Measurements from ENCODE around the gene COL4A2. TPM values are rescaled to one million over a fixed set of nuclear protein-coding genes. Genes with fewer than 3 reads are reported as not detected.

Gene COL4A2
- total and polyA plus RNA-seq, 8 donors: 18.4 to 130 (median 43.8) TPM

GRCh38 chr13:110539894-110540293 is 232.8 kb downstream of the COL4A2 start:
- H3K9me3 ChIP-seq: no peaks in the 10 kb centered on the region
- peaks cover 37 to 58% (median 50%) of the 10 kb centered on the region in 3 donors for H3K4me1 ChIP-seq
- no peak overlapping the region for H3K4me3 ChIP-seq
- H3K36me3 ChIP-seq: no peaks in the 10 kb centered on the region
- FAIRE-seq: no peak
- WGBS, 2 donors: 69 to 75% methylated on average over 5 of the region's 5 CpGs
- H3K27ac ChIP-seq: peak overlapping the region in 1 of 4 donors; percentile 27
- intact Hi-C loops (cut with DNase I): no loop called here
- DNase-seq: no peak
- no peak for ATAC-seq
- no peak for TF ChIP-seq CTCF (IDR thresholded peaks at IDR 0.05)
- H3K27me3 ChIP-seq: no peaks in the 10 kb centered on the region

- Histone ChIP-seq H3K9me3 (no peaks in the 10 kb centered on the region), H3K27me3 (no peaks in the 10 kb centered on the region), H3K27ac (peak overlapping the region; percentile 49 to 77 (median 58)), H3K4me3 (no peak overlapping the region), H3K36me3 (no peaks in the 10 kb centered on the region), H3K4me1 (peaks cover 37 to 65% (median 50%) of the 10 kb centered on the region in 3 donors)
- intact Hi-C loops (cut with DNase I): no loop called here
- 36 to 40% methylated on average over 15 of the region's 15 CpGs for WGBS, 2 donors
- FAIRE-seq (no peak), DNase-seq (no peak), ATAC-seq (peak; percentile 31 to 79 (median 62))
- TF ChIP-seq CTCF (IDR thresholded peaks at IDR 0.05): no peak
Observed at GRCh38 chr13:110540871-110541525, 233.9 kb downstream of the COL4A2 start.

GRCh38 chr13:110541526-110541920 is 234.4 kb downstream of the COL4A2 start:
- ATAC-seq: peak; percentile 24 to 53 (median 41)
- no peak for FAIRE-seq
- no peak for TF ChIP-seq CTCF (IDR thresholded peaks at IDR 0.05)
- H3K27me3 ChIP-seq: no peaks in the 10 kb centered on the region
- 28 to 34% methylated on average over 4 of the region's 4 CpGs for WGBS, 2 donors
- DNase-seq: no peak
- H3K27ac ChIP-seq: peak overlapping the region; percentile 49 to 77 (median 58)
- intact Hi-C loops (cut with DNase I): no loop called here
- H3K36me3 ChIP-seq: no peaks in the 10 kb centered on the region
- peaks cover 37 to 70% (median 50%) of the 10 kb centered on the region in 3 donors for H3K4me1 ChIP-seq
- no peak overlapping the region for H3K4me3 ChIP-seq
- H3K9me3 ChIP-seq: no peaks in the 10 kb centered on the region

- FAIRE-seq (no peak), DNase-seq (no peak), ATAC-seq (no peak)
- H3K27ac ChIP-seq: peak overlapping the region in 2 of 4 donors; percentile 54 to 77
- no peaks in the 10 kb centered on the region for H3K9me3 ChIP-seq
- no peaks in the 10 kb centered on the region for H3K27me3 ChIP-seq
- intact Hi-C loops (cut with DNase I): no loop called here
- no peak for TF ChIP-seq CTCF (IDR thresholded peaks at IDR 0.05)
- WGBS, 2 donors: 60 to 65% methylated on average over 6 of the region's 6 CpGs
- no peak overlapping the region for H3K4me3 ChIP-seq
- no peaks in the 10 kb centered on the region for H3K36me3 ChIP-seq
- H3K4me1 ChIP-seq: peaks cover 39 to 78% (median 53%) of the 10 kb centered on the region in 3 donors
Observed at GRCh38 chr13:110542169-110542796, 235.2 kb downstream of the COL4A2 start.

GRCh38 chr13:110546378-110546777 is 239.3 kb downstream of the COL4A2 start:
- intact Hi-C loops (cut with DNase I): no loop called here
- no peaks in the 10 kb centered on the region for H3K36me3 ChIP-seq
- peak overlapping the region in 2 of 4 donors; percentile 50 to 63 for H3K27ac ChIP-seq
- peaks cover 24 to 67% (median 45%) of the 10 kb centered on the region in 3 donors for H3K4me1 ChIP-seq
- ATAC-seq (peak in 1 of 4 donors; percentile 11), FAIRE-seq (no peak), DNase-seq (no peak)
- H3K4me3 ChIP-seq: no peak overlapping the region
- WGBS, 2 donors: 94 to 96% methylated on average over 4 of the region's 4 CpGs
- TF ChIP-seq CTCF (IDR thresholded peaks at IDR 0.05): no peak
- no peaks in the 10 kb centered on the region for H3K9me3 ChIP-seq
- H3K27me3 ChIP-seq: no peaks in the 10 kb centered on the region

All from pancreas (tissue), 10 donors.